NCI-H187 treated with DMSO at 0.1 percent for 48 hours (cell line): ENCODE measurements around the gene DUSP2.

ENCODE experiments used
- DNase-seq: peaks from one replicate; lab custom pipeline; 2025; lab: John Stamatoyannopoulos, UW

Gene DUSP2

GRCh38 chr2:96114903-96115581 is 30.2 kb downstream of the DUSP2 start:
- no peak for DNase-seq

GRCh38 chr2:96114546-96114902 is 30.7 kb downstream of the DUSP2 start:
- no peak for DNase-seq

DNA sequence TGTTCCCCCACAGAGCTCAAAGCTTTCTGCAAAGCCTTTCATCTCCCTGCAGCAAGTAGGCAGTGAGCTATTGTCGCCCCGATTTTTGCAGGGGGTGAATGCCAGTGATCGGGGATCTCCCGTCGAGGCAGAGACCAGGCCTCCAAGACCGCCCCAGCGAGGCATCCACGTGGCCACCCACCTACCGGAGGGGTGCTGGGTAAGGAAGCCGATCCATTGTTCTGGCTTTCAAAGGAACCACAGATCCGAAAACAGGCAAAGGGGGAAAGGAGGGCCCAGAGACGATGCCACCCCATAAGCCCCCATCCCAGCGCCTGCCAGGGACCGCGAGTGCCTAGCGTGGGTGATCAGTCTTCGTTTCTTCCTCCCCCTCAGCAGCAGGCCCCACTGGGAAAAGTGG is 31.3 kb downstream of the DUSP2 start:
- DNase-seq, result no peak

DNA sequence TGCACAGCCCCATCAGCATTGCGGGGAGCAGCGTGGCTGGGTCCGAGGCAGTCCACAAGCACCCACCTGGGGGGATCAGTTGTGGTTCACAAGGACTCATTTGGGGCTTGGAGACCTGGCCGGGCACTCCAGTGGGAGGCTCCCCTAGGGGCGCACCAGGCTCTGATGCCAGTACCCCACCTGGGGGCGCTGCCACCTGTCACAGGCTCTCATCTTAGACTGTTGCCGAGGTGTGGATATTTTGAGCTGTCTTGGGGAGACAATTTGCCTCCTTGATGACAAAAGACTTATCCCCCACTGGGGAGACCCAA is 31.9 kb downstream of the DUSP2 start:
- no peak for DNase-seq

DNA sequence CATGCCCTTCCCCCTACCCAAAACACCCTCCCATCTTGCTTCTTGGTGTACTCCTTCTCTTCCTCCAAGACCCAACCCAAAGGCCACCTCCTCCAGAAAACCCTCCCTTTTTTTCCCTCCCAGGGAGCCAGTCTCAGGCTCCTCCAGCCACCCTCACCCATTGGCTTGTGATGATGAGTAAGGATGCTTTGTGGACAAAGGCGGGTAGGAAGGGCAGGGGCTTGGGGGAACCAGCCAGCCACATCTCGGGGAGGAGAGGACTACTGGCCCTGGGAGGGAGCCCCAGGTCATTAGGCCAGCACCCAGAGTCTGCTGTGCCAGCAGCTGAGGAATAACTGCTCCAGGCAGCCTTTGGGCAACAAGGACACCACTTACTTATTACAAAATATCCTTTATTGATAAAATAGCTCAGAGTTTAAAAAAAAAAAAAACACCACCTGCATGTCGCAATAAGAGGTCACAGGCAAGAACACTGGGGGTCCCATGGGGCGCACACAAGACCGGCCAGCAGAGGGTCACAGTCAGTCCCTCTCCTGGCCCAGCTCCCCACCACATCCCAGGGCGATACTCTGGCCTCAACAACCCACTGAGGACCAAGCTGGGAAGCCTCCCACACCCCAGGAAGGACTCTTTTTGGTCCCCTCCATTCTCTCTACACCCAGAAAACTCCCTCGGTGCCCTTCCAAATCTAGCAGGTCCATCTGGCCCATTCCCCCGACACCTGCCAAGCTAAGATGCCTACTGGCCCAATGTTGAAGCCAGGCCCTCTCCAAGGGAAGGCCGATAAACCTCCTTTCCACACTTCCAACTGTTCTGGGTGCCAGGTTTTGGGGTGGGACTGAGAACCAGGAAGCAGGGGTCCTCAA is 32.5 kb downstream of the DUSP2 start:
- DNase-seq, result no peak

GRCh38 chr2:96111823-96112500 is 33.3 kb downstream of the DUSP2 start:
- DNase-seq, result no peak

DNA sequence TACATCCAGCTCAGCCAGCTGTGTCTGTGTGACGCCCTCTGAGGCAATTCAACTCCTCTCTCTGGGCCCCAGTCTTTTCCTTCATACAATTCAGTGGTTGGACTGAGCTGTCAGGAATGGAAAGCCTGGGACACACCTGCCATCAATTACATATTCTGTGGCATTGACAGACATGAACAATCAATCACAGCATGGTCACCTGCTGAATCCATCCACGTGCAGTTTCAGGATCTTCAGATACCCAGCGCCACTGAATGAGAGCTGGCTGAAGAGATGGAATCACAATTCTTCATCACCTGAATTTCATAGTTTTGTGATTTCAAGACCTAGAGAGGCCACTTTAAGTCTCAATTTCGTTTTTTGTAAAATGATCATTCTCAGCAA is 34.0 kb downstream of the DUSP2 start:
- no peak for DNase-seq

GRCh38 chr2:96110621-96111256 is 34.5 kb downstream of the DUSP2 start:
- no peak for DNase-seq

DNA sequence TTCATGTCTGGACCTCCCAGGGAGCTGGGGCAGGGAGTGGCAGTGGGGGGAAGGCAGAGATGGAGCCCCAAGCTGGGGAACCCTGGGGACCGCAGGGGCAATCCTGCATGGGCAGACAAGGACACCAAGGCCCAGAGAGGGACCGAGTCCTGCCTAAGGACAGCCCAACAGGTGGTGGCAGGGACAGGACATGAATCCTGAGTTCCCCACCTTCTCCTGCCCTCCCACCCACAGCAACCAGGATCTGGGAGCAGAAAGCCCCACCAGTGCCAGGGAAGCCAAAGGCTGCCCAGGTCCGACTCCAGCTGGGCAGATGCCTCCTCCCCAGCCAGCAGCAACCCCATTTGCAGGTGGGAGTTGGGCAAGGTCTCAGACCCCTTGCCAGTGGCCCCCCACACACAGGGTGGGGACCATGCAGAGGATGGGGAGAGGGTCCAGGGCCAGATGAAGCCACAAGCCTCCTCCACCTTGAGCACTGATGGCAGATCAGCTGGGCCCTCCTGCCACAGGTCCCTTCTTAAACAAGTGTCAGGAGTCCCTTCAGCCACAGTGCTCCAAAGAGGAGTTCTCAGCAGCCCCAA is 35.2 kb downstream of the DUSP2 start:
- DNase-seq, result no peak

DNA sequence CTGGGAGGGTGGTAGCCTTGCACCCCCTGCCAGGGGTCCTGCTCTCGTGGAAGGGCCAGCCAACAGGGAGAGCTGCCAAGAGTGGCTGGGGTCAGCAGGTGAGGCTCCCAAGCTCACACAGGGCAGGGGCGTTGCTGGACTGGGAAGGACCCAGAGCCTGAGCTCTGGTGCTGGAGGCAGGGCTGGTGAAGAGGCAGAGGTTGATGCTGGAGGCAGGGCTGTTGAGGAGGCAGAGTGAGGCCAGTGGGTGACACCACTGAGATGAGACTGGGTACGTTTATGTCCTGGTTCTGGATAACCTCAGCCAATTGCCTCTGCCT is 35.9 kb downstream of the DUSP2 start:
- DNase-seq, result no peak

GRCh38 chr2:96108541-96109360 is 36.5 kb downstream of the DUSP2 start:
- DNase-seq, result no peak

DNA sequence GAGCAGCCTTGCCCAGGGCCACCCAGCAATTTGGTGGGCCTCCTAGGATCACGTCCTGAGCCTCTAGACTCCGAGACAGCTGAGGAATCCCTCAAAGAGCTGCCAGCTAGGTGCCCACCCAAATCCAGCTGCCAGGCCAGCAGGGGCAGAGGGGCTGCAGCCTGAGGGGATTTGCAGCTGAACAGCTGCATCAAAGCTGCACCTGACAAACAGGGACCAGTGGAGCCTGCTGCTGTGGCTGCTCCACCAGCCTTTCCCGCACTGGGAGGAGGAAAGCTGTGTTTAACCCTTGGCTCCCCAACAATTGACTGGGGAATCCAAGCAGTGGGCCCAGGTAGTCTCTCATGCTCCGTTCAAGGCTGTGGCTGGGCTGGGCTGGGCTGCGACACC is 37.1 kb downstream of the DUSP2 start:
- no peak for DNase-seq

DNA sequence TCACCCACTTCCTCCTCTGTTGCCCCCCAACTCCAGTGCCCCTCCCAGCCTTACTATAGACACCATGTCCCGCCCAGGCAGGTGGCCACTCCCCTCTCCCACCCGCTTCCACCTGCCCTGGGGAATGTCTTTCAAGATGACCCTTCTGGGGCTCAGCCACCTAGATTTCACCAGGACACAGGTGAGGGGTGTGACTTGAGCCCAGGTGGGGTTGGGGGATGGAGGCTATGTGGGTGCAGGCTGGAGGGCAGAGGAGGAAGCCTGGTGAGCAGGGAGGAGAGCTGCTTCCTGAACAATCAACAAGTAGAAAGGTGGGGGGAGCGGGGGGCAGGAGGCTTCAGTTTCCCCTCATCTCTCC is 37.6 kb downstream of the DUSP2 start:
- no peak for DNase-seq

DNA sequence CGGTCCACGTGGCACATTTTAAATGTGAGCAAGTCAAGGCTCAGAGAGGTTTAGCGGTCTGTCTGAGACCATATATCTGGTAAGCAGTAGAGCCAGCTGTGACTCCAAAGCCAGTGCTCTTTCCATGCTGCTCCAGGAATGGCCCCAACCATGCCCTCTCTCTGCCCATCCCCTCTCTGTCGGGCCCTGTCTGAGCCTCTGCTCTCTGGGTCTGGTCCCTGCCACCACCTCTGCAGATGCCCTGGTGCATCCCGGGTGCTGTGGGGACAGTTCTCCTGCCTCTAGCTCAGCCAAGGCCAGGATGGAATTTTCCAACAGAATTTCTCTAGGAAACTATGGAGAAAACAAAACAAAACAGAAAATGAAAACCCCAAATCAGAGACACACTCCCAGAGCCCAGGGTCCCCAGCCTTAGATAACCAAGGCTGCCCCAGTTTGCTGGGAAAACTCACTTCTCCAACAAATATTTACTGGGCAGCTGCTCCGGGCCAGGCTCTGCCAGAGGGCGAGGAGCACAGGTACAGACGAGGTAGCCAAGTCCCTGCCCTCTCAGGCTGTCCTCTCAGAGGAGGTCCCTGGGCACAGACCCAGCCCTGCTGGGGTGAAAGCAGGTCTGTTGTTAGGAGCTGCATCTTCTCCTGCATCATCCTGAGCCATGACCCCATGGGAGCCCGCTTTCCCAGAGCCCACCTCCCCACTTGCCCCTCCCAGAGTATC is 38.1 kb downstream of the DUSP2 start:
- no peak for DNase-seq

DNA sequence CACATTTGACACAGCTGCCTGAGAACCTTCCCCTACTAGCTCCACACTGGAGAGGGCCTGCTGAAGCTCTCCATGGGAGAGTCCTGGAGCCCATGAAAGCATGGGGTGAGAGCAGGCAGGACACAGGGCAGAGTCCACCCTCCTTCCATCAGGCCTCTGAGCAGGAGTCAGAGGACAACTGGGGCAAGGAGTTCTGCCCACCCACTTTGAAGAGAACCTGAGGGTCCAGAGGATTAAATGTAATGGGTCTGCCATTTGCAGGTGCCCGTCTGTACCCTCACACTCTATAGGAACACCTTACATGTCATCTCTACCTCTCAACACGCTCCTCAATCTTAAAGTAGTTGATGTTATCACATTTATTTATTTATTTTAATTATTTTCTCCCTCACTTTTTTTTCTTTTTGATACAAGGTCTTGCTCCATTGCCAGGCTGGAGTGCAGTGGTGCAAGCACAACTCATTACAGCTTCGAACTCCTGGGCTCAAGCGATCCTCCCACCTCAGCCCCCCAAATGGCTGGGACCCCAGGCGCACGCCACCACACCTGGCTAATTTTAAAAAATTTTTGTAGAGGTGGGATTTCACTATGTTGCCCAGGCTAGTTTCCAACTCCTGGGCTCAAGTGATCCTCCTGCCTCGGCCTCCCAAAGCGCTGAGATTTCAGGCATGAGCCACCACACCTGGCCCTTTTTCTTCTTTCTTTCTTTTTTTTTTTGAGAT is 39.1 kb downstream of the DUSP2 start:
- no peak for DNase-seq

DNA sequence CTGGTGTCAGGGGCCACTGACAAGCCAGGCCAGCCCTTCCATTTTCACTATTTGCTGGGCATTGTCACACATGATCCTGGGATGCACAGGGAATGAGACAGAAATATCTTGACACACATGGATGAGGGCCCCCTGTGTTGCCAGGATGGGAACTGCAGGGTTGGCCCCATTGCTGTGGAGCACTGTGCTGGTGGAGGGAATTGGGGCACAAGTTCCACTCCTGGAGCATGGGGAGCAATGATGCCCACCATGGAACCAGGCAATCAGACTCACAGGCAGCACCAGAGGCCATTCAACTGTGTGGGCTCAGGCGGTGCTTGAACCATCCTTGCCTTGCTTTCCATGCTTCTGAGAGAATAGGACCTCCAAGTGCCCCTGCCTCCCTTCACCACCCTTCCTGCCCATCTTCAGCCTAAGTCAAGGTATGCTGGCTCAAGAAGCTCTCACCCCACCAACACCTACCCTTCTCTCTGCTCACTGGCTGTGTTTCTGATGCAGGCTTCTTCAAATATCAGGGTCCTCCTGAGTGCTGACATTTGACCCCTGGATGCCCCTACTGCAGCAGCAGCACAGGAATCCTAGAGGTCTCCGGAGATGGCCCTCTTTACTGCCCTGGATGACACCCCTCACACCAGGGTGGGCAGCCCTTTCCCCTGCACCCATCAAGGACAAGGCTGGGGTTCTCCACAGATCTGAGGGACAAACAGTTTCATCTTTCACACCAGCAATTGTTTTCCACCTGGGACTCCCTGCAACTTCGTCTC is 39.9 kb downstream of the DUSP2 start:
- DNase-seq, result no peak

GRCh38 chr2:96104487-96104861 is 40.8 kb downstream of the DUSP2 start:
- DNase-seq, result no peak

- DNase-seq, result no peak
Observed at GRCh38 chr2:96103761-96104486, 41.3 kb downstream of the DUSP2 start.

DNA sequence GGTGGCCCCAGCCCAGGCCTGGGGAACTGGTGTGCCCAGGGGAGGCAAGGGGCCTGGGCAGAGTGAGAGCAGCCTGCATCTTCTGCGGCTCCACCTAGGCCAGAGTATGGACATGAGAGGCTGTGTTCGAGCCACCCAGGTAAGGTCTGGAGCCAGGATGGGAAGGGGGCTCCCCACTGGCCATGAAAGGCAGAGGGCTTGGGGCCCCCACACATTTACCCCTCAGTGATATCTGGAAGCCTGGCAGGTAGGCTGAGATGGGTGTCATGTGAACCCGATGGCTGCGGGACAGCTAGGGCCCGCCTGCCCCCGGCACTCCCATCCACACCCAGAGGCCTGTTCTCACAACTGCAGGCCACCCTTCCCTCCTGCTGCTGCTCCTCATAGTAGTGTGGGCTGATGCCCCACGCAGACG is 42.0 kb downstream of the DUSP2 start:
- DNase-seq, result no peak
